ENCODE data around the gene NIM1K. TPM values are rescaled to one million over a fixed set of nuclear protein-coding genes. Genes with fewer than 3 reads are reported as not detected.

The NIM1K gene
- polyA plus RNA-seq, 3 donors: 0.13 TPM; not detected in 2

- 100% methylated on average over 5 of the region's 7 CpGs for WGBS (ENCODE audit: insufficient coverage)
- TF ChIP-seq, protein P1, sequence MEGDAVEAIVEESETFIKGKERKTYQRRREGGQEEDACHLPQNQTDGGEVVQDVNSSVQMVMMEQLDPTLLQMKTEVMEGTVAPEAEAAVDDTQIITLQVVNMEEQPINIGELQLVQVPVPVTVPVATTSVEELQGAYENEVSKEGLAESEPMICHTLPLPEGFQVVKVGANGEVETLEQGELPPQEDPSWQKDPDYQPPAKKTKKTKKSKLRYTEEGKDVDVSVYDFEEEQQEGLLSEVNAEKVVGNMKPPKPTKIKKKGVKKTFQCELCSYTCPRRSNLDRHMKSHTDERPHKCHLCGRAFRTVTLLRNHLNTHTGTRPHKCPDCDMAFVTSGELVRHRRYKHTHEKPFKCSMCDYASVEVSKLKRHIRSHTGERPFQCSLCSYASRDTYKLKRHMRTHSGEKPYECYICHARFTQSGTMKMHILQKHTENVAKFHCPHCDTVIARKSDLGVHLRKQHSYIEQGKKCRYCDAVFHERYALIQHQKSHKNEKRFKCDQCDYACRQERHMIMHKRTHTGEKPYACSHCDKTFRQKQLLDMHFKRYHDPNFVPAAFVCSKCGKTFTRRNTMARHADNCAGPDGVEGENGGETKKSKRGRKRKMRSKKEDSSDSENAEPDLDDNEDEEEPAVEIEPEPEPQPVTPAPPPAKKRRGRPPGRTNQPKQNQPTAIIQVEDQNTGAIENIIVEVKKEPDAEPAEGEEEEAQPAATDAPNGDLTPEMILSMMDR (IDR thresholded peaks at IDR 0.05): no peak
- H3K36me3 ChIP-seq (replicated peaks in 1 of 2; ENCODE audit: control insufficient read depth in 1 of 2, insufficient read depth in 2 of 2, low read length in 2 of 2): peaks cover 2 to 8% of the 10 kb centered on the region in 2 donors
- no peaks in the 10 kb centered on the region for H3K79me2 ChIP-seq (ENCODE audit: insufficient read depth, low read length)
- peaks cover 0 to 3% (median 2%) of the 10 kb centered on the region in 3 donors for H3K27me3 Mint-ChIP-seq (ENCODE audit: low read depth in 3 of 3)
- no peak overlapping the region for H2AFZ ChIP-seq (ENCODE audit: insufficient read depth, low read depth, low read length, poor library complexity, severe bottlenecking)
- H3K27ac Mint-ChIP-seq: peak overlapping the region in 1 of 7 donors; percentile 22
- H4K20me1 ChIP-seq (ENCODE audit: insufficient read depth, low read length): no peaks in the 10 kb centered on the region
- peaks cover 4 to 7% of the 10 kb centered on the region in 2 donors for H3K36me3 Mint-ChIP-seq
- H3K4me3 Mint-ChIP-seq: no peak overlapping the region
- H3K9ac ChIP-seq (ENCODE audit: insufficient read depth, low read length, poor library complexity, severe bottlenecking): no peak overlapping the region
- peaks cover 0 to 5% (median 0%) of the 10 kb centered on the region in 7 donors for H3K9me3 Mint-ChIP-seq
- H3K4me1 Mint-ChIP-seq: no peaks in the 10 kb centered on the region
- H3K4me2 ChIP-seq (replicated peaks; ENCODE audit: extremely low read depth, low read length, poor library complexity, severe bottlenecking): no peak overlapping the region
- H3K27ac ChIP-seq (ENCODE audit: low read depth in 1 of 2, low read length in 2 of 2): no peak overlapping the region
- no peaks in the 10 kb centered on the region for H3K27me3 ChIP-seq (ENCODE audit: control insufficient read depth in 2 of 2, insufficient read depth in 2 of 2, low read length in 2 of 2)
- no peaks in the 10 kb centered on the region for H3K4me1 ChIP-seq (ENCODE audit: control insufficient read depth in 1 of 2, insufficient read depth in 2 of 2, low read length in 2 of 2)
- intact Hi-C loops (cut with micrococcal nuclease): no loop called here
- no peak for DNase-seq
- H3K9me3 ChIP-seq (replicated peaks in 1 of 2; ENCODE audit: control insufficient read depth in 1 of 2, insufficient read depth in 1 of 2, low read length in 2 of 2): no peaks in the 10 kb centered on the region
- no peak overlapping the region for H3K4me3 ChIP-seq (replicated peaks in 1 of 3; ENCODE audit: low read depth in 2 of 3, low read length in 3 of 3)
Observed at GRCh38 chr5:43281840-43282658, 90.0 kb downstream of the NIM1K start.

DNA sequence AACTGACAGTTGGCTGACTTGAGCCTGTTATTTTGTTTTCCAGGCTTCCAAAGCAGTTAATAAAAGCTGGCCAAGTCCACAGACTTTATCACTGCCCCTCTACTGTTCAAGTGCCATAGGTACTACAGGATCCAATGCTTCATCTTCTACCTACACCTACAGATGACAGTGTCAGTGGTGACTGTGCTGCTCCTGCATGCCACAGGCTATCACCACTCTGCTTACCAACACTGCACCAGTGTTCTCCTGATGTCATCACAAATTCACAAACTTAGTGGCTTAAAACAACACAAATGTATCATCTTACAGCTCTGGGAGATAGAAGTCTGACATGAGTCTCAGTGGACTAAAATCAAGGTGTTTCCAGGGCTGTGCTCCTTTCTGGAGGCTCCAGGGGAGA is 94.6 kb downstream of the NIM1K start:
- Mint-ChIP-seq H3K36me3 (peaks cover 37 to 41% of the 10 kb centered on the region in 2 donors), H3K27ac (no peak overlapping the region), H3K4me1 (no peaks in the 10 kb centered on the region), H3K27me3 (ENCODE audit: low read depth in 3 of 3) (peaks cover 0 to under 1% (median 0%) of the 10 kb centered on the region in 3 donors), H3K4me3 (no peak overlapping the region), H3K9me3 (peaks cover 0 to 3% (median 0%) of the 10 kb centered on the region in 7 donors)
- no peaks in the 10 kb centered on the region for H4K20me1 ChIP-seq (ENCODE audit: insufficient read depth, low read length)
- no peak overlapping the region for H3K4me3 ChIP-seq (replicated peaks in 1 of 3; ENCODE audit: low read depth in 2 of 3, low read length in 3 of 3)
- no peaks in the 10 kb centered on the region for H3K79me2 ChIP-seq (ENCODE audit: insufficient read depth, low read length)
- H3K27ac ChIP-seq (ENCODE audit: low read depth in 1 of 2, low read length in 2 of 2): no peak overlapping the region
- no peaks in the 10 kb centered on the region for H3K27me3 ChIP-seq (ENCODE audit: control insufficient read depth in 2 of 2, insufficient read depth in 2 of 2, low read length in 2 of 2)
- H2AFZ ChIP-seq (ENCODE audit: insufficient read depth, low read depth, low read length, poor library complexity, severe bottlenecking): no peak overlapping the region
- TF ChIP-seq, protein P1 (IDR thresholded peaks at IDR 0.05): no peak
- H3K9me3 ChIP-seq (replicated peaks in 1 of 2; ENCODE audit: control insufficient read depth in 1 of 2, insufficient read depth in 1 of 2, low read length in 2 of 2): no peaks in the 10 kb centered on the region
- DNase-seq: no peak
- no peak overlapping the region for H3K4me2 ChIP-seq (replicated peaks; ENCODE audit: extremely low read depth, low read length, poor library complexity, severe bottlenecking)
- H3K36me3 ChIP-seq (replicated peaks in 1 of 2; ENCODE audit: control insufficient read depth in 1 of 2, insufficient read depth in 2 of 2, low read length in 2 of 2): peaks cover 28 to 54% of the 10 kb centered on the region in 2 donors
- no peaks in the 10 kb centered on the region for H3K4me1 ChIP-seq (ENCODE audit: control insufficient read depth in 1 of 2, insufficient read depth in 2 of 2, low read length in 2 of 2)
- H3K9ac ChIP-seq (ENCODE audit: insufficient read depth, low read length, poor library complexity, severe bottlenecking): no peak overlapping the region
- intact Hi-C loops (cut with micrococcal nuclease): no loop called here

Measured in CD14-positive monocyte (primary cell).